HG03159 (cell line): Measurements from ENCODE around the gene UAP1.
"Not testable (repeated sequence)": the region's sequence is repeated elsewhere in the genome, so short reads cannot be mapped to it uniquely, and the experiment has no call there.

Experiments used
- ATAC-seq: cut with Tn5 transposase; IDR thresholded peaks from one replicate; pipeline ENCODE4 v1.9.1; 2021; ENCODE audit warnings: mild to moderate bottlenecking, moderate library complexity; ENCODE audit not compliant: unreplicated experiment

The UAP1 gene

GRCh38 chr1:162564762-162565218 lies 3.3 kb downstream of the UAP1 start:
- ATAC-seq: no peak

DNA sequence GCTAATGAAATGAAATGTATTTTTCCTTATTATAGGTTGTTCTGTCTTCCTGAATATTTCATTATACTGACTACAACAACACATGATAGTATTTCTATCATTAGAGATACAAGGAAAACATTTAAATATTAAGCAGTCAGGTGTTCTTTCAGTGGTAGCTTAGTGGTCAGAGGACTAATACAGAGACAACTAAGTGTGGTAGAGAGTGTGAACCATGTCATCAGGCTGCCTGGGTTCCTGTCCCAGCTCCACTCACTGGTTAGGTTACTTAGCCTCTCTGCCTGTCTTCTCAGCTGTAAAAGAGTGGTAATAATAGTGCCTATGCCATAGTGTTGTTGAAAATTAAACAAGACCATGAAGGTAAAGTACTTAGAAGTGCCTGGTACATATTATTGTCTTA lies 3.9 kb downstream of the UAP1 start:
- no peak for ATAC-seq

DNA sequence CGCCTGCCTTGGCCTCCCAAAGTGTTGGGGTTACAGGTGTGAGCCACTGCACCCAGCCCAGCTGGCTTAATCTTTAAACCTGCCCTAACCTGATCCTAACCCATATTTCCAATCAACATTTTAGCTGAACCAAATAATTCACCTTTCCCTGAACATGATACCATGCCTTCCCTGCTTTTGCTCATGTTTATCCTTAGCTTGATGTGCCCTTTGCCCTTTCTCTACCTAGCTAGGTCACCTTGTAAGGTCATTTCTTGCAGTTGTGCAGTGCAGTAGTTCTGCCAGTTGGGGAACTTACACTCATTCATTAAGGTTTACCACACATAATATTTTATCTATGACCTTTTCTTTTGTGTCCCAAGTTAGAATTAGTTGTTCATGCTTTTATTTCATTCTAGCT lies 5.3 kb downstream of the UAP1 start:
- no peak for ATAC-seq

DNA sequence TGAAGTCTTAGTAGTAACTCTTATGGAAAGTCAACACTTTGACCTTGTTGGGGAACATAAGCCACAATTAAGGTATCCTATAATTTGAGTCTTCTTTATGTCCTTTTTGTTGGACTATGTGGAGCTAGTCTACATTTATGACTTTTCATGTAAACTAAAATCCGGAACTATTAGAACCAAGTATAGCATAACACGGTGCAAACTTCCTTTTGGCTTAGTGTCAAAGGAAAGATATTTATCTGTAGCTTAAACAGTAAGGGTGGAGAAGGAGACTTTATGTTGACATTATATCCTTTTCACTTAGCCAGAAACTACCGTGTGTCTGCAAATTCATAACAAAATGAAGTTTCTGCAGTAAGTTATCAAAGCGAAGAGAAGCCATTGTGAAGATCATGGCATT lies 7.3 kb downstream of the UAP1 start:
- ATAC-seq: no peak

- ATAC-seq: no peak
These were observed 9.2 kb downstream of the UAP1 start for GRCh38 chr1:162570718-162571117.

- ATAC-seq: not testable (repeated sequence)
These were observed 9.6 kb downstream of the UAP1 start for GRCh38 chr1:162571121-162571520.

- ATAC-seq: no peak
These were observed 10.2 kb downstream of the UAP1 start for GRCh38 chr1:162571696-162572095.

- no peak for ATAC-seq
These were observed 11.6 kb downstream of the UAP1 start for GRCh38 chr1:162573136-162573535.

DNA sequence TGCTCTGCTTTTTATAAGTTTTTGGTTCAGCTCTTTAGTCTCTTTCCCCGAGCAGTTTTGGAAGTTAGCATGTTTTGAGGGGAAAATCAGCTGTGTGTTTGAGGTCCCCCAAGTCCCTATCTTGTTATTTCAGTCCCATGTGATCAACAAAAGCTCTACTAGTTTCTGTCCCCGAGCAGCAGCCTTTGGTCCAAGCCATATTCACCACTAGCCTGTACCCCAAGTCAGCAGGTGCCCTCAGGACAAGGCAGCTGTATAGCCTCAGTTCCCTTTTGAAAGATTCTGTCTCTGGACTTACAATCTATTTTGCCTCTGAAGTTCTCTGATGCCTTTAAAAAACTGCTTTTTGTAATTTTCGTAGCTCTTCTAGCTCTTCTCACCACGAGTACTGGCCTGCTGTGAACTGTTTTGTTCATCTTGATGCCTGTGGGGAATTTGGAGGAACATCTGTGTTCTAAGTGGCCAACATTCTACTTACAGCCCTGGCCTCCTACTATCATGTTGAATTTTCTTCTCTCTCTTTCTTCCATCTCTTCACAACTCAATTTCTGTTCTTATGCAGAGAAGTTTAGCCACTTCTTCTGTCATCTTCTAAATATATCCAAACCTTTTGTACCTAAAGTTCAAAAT lies 16.7 kb downstream of the UAP1 start:
- ATAC-seq: no peak

DNA sequence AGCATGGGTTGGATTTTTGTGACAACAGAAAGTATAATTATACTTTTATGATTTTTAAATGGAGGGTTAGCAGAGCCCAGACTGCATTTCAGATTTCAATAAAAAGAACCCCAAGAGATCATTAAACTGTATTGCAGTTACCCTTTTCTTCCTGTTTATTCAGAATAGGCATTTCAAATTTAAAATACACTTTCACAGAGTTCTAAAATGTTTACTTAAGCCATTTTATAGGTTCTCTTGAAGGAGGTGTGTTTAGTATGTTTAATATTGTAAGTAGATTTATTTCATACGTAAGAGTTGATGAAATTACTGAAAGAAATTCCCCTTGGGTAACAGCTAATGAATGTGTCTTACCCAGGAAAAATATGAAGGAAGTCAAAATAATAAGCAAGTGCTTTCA lies 17.4 kb downstream of the UAP1 start:
- no peak for ATAC-seq

GRCh38 chr1:162580308-162580707 lies 18.8 kb downstream of the UAP1 start:
- ATAC-seq: no peak

- not testable (repeated sequence) for ATAC-seq
These were observed 21.4 kb downstream of the UAP1 start for GRCh38 chr1:162582901-162583300.

DNA sequence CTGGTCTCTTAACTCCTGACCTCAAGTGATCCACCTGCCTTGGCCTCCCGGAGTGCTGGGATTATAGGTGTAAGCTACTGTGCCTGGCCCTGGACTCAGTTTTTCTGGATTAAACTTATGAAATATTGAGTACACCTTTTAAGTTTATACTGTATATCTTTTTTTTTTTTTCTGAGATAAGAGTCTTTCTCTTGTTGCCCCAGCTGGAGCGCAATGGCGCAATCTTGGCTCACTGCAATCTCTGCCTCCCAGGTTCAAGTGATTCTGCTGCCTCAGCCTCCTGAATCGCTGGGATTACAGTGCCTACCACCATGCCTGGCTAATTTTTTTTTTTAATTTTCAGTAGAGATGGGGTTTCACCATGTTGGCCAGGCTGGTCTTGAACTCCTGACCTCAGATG lies 23.6 kb downstream of the UAP1 start:
- not testable (repeated sequence) for ATAC-seq

- no peak for ATAC-seq
These were observed 25.8 kb downstream of the UAP1 start for GRCh38 chr1:162587347-162587746.

DNA sequence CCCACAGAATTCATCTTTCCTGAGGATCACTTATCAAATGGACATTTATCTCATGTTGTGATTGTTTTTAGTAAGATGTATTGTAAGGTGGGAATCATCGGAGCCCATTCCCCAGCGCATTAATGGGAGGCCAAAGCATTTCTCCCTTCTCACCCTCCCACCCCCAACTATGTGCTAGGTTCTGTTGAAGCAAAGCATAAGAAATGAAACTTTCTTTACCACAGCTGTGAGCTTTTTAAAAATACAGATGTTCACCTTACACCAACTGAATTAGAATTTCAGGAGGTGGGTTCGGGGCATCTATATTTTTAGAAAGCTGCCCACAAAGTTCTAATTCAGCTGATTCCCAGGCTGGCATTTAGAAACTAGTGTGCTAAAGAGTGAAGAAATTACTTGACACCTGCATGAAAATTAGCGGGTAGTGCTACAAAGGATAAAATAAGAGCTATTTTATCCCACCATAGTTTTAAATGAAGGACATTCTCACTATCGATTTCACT lies 26.3 kb downstream of the UAP1 start:
- no peak for ATAC-seq

GRCh38 chr1:162590101-162590500 lies 28.6 kb downstream of the UAP1 start:
- no peak for ATAC-seq

GRCh38 chr1:162590686-162591085 lies 29.2 kb downstream of the UAP1 start:
- no peak for ATAC-seq

DNA sequence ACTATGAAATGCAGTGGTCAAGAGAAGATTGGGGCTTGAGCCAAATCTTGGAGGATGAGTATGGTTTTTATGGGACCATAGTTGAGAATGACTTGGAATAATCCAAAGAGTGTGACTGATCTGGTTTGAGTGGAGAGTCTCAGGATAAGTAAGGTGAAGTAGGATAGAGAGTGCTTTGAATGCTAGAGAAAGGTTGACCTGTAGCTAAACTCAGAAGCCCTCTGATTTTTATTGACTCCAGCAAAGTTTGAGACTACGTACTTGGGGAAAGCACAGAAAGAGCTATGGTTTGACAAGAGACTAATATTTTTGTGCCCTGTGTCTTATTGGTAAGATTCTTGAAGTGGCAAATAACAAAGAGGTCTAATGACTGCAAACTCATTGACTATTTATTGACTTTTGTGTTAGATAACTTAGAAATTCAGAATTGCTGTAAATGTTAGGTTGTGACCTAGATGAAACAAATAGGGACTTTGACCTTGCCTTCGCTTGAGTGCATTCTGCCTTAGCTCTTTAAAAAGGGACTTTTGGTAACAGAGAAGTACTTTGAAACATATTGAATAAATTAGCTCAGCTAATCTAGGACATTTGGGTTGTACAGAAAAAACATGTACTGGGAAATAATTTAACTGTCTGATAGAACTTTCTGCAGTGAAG lies 35.1 kb downstream of the UAP1 start:
- ATAC-seq: no peak

DNA sequence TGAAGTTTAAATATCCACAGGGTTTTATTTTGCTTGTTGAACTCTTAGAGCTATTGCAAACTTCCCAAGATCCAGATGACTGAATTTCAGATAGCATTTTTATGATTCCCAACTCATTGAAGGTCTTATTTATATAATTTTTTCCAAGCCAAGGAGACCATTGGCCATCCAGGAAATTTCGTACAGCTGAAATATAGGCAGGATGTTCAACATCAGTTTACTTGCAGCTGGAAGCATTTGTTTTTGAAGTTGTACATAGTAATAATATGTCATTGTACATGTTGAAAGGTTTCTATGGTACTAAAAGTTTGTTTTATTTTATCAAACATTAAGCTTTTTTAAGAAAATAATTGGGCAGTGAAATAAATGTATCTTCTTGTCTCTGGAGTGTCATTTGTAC lies 37.9 kb downstream of the UAP1 start:
- no peak for ATAC-seq

DNA sequence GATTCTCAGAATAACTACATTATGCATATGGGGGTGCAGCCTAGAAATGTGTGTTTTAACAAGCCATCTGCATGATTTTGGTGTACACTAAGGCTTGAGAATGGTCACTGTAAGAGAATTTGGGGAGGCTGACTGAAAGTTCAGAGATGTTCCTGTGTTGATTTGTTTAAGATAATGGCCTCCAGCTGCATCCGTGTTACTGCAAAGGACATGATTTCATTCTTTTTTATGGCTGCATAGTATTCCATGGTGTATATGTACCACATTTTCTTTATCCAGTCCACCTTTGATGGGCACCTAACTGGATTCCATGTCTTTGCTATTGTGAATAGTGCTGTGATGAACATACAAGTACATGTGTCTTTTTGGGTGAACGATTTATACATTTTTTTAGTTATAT lies 41.6 kb downstream of the UAP1 start:
- not testable (repeated sequence) for ATAC-seq

- no peak for ATAC-seq
These were observed 43.9 kb downstream of the UAP1 start for GRCh38 chr1:162605225-162605927.

DNA sequence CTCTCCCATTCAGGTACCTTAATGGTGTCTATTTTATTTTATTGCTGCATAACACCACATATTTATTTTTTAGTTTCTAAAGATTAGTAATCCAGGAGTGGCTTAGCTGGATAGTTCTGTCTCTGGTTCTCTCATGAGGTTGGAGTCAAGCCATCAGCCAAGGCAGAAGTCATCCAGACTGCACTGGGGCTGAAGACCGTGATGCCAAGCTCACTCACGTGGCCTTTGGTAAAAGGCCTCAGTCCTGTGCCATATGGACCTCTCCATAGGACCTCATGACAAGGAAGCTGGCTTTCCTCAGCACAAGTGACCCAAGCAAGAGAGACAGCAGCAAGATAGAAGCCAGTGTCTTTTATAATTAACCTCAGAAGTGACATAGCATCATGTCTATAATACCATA lies 47.8 kb downstream of the UAP1 start:
- no peak for ATAC-seq
